HG02943 (cell line): ENCODE measurements around the gene CDK6.

Experiments used
- ATAC-seq: cut with Tn5 transposase; IDR thresholded peaks from one replicate; pipeline ENCODE4 v1.9.1; 2021; ENCODE audit warnings: mild to moderate bottlenecking, low read depth, moderate library complexity; ENCODE audit not compliant: unreplicated experiment

Gene CDK6

DNA sequence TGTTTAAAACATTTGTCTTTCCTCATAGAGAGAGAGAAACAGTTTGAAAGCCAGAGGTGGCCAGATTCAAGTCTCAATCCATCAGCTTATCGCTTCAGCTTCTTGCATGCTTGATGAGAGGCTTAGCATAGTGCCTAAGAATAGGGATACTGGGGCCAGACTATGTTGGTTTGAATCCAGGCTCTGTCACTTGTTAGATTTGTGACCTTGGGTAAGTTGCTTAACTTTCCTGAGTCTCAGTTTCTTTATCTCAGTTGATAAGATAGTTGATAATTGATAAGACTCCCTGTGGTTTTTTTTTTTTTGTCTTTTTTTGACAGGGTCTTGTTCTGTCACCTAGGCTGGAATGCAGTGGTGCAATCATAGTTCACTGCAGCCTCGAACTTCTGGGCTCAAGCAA is 12.1 kb upstream of the CDK6 start:
- no peak for ATAC-seq

DNA sequence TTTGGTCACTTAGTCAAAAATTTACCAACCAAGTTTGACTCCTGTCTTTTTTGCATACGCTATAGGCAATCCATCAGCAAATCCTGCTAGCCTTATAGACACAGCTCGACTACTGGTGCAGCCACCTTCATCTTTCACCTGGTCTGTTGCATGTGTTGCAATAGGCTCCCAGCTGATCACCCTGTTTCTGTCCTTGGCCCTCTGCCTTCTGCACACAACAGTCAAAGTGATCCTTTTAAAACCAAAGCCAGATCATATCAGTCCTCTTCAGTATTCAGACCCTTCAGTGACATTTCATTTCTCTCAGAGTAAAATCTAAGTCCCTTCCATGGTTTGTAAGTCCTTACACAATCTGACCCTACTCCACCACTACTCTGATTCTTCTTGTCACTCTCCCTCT is 10.9 kb upstream of the CDK6 start:
- ATAC-seq, result no peak

DNA sequence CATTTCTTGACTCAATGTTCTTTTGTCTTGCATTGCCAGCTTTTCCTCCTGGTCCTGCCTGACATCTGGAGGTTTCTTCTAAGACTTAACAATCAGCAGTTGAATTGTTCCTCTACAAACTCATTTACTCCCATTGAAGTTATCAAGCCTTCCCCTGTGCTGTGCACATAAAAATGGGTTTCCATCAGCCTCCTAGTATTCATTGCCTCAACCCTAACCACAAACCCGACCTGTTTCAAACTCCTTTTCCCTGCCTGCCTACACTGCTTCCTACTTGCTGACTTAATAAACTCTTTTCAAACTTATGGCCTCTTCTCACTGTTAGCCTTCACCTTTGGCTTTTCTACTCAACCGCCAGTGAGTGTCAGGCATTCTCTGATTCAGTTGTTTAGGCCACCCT is 9.4 kb upstream of the CDK6 start:
- no peak for ATAC-seq

DNA sequence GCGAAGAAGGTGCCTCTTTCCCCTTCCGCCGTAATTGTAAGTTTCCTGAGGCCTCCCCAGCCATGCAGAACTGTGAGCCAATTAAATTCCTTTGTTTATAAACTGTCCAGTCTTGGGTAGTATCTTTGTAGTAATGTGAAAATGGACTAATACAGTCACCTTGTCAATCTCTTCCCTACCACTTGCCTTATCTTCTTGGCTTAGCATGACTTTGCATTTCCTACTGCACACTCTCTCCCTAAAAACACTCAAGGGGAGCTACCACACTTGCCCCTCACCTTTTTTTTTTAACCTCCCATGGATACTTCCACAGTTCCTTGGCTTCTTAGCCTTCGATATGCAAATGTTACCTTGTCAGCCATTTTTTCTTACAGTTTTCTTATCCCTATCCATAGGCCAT is 7.4 kb upstream of the CDK6 start:
- ATAC-seq, result no peak

DNA sequence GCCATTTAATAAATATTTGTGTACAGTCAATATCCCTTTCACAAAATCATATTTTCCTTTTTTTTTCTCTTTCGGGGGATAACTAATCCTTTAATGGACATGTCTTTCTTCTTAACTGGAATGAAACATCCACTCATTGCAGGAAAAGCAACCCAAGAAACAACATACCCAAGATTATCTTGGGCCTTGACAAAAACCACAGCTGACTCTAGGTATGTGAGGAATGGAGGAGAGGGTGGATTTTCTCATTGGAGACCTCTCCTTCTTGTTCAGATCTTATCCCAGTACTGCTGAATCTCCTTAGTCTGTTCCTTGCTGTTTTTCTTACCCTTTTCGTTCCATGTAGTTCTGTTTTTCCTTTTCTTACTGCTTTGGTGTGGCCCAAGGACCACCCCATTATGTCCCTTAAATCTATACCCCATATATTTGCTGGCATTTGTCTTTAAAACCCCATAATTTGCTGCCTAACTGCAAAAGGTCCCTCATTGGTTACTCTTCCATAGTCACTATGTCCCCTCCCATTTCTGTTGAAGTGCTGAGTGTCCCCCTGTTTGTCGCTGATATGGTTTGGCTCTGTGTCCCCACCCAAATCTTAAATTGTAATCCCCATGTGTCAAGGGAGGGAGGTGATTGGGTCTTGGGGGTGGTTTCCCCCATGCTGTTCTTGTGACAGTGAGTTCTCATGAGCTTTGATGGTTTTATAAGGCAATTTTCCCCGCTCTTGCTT is 6.8 kb upstream of the CDK6 start:
- no peak for ATAC-seq

DNA sequence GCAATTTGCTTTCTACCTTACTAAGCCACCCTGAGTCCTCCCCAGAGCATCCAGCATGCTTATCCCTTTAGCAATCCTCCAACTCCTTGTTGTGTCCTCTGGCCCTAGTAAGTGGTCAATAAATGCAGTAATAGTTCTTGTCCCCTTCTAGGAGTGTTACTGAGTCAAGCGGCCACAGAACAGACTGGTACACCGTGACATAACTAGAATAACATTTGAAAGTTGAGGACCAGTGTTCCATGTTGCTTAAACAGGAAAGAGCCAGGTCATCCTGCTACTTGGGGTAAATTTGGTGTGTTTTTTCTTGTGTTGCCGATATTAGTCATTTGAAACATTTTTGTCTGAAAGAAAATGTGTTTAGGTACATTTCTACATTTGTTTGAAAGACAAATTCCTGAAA is 4.8 kb upstream of the CDK6 start:
- ATAC-seq, result no peak

DNA sequence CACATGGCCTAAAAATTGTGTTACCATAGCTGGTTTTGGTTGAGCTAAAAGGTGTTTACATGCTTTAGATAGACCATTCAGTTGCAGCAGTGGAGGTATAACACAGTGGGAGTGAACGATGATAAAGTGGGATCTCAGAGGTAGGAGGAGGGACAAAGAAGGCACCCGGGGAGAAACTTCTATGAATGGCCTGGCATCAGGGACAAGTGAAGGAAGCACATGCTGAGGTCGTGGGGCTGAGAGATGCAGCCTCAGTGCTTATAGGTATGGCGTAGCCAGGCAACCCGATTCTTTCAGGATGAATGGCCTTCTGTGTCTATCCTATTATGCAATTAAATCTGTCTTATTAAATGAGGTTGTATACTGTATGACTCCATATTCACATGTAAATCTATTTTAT is 3.9 kb upstream of the CDK6 start:
- no peak for ATAC-seq

DNA sequence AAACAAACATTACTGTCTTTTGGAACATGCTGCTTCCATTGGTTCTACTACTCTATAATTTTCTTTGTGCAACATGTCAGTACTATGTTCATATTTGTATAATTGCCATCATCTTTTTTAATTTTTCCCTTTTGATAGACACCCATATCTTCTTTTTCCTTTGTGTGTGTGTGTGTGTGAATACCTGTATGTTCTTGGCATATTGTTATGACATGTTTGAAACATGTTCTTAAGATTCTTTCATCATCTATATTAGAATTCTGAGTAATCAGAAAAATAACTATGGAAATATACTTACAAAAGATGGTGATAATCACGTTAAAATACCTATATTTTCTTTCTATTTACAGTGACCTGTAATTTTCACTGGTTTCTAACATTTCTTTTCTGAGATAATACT is 3.5 kb upstream of the CDK6 start:
- ATAC-seq, result no peak

DNA sequence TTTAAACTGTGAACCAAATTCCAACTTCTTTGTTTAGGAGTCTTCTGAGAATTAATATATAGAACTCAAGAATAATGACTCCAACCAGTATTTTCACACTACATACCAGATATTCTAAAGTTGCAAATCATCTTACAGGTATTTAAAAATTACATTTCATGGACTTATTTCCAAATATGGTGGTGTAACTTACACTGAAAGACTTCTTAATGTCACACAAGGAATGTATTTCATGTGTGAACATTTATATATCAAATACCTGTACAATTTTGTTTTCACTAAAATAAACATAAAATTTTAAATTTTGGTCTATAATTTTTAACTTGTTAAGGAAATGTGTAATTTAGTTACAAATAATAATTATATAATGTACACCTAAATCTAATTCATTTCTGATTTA is 2.6 kb upstream of the CDK6 start:
- ATAC-seq, result no peak

DNA sequence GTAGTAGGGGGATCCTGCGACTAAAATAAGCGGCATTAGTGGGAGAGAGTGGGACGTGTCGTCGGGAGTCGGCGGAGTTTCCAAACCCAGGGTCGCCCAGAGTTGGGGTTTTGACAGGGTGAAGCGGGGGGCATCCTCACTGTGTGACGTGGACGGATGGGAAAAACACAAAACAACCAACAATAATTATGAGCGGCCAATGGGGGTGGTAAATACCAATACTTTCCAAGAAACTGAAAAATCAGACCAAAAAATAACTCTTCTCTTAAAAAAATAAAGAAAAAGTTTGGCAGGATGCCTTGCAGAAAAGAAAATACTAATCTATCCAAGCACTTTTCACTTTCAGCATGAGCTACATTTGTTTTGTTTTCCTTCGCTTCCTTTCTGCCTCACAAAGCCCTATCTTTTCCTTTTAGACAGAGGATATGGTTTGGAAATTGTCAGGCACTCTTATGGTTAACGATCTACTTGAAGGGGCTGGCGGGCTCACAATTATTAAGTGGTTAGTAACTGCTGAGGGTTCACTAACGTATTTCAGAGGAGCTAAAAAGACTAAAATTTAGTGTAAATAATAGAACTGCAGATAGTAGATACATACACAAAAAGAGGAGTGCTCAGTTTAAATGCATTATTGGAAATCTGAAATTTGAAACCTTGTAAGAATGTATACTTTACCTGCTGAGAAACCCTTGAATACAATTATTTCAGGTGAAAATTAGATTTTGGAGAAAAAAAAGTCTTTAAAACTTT is 802 bp upstream of the CDK6 start:
- ATAC-seq, result no peak

DNA sequence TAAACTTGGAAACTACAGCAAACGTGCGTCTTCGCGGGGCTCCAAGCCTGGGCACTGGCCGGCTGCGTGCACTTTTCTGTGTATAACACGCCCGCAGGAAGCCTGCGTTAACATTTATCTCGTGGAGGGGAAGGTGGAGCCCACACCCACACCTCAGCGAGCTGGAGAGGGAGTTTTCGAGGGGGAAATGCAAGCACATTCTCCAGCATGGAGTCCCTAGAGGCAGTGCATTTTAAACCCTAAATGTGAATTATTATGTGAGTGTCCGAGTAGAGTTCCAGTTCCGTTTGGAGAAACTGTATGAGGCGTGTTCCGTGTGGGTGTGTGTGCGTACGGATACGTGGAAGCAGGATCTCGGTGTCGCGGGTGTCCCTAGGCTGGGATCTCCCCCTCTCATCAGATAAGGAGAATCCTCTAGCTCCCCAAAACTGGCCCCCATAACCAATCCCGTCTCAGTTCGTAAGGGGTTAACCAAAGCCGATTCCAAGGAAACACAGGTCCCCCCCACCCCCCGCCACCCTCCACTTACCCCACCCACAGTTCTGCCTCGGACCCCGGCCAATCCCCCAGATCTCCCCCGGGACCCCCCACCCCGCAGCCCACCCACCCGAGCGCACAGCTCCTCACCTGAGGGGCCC is 403 bp downstream of the CDK6 start:
- no peak for ATAC-seq

DNA sequence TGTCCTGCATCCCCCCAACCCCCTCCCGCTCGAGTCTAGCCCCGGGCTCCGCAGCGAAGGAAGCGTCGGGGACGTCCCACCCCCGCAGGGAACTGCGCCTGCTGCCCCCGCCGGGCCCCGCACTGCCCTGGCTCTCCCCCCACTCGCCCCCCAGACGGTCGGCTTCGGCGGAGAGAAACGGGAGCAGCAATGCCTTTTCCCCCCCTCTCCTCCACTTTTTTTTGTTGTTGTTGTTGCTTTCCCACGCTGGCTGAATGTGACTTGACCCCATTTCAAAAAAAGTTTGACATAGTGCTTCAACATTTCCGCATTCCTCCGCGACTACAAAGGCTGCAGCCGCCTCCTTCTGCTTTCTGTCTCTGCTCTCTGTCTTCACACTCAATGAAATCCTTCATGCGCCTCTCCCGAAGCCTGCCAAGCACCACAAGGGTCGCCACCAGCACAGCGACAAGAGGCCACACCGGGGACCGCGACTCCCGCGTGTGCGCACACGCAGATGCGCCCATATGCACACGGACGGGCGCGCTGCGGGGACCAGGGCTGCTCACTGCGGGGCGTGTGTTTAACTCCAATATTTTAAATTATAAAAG is 1.0 kb downstream of the CDK6 start:
- ATAC-seq, result no peak

DNA sequence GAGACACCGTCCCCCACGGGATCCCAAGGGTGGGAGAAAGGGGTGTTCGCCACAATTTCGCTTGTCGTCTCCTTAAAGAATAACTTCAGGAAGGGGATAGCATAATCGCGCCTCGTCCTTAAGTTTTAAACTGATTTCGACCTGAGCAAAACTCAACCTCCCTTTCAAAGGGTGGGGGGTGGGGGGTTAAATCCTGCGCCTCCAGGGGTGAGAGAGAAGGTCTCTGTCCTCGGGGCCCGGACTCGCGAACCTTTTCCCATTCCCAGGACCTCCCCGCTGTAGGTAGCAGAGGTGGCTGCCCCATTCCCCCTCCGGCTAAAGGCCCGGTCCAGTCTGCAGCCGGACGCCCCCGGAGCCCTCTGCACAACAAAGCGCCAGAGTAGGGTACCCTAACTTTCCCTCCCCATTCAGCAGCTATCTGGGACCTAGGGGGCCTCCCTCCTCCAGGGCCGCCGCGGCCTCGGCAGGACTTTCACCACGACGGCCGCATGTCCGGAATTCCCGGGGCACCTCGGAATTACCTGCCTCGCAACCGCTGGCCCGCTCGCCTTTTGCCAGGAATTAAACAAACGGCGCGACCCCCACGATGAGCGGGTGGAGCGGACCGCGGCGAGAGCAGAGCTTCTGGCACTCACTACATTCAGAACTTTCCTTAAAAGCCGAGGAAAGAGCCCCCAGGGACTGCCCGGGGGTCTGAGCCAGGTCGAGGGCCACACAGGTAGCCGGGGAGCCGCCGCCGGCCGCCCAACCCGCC is 1.7 kb downstream of the CDK6 start:
- no peak for ATAC-seq

DNA sequence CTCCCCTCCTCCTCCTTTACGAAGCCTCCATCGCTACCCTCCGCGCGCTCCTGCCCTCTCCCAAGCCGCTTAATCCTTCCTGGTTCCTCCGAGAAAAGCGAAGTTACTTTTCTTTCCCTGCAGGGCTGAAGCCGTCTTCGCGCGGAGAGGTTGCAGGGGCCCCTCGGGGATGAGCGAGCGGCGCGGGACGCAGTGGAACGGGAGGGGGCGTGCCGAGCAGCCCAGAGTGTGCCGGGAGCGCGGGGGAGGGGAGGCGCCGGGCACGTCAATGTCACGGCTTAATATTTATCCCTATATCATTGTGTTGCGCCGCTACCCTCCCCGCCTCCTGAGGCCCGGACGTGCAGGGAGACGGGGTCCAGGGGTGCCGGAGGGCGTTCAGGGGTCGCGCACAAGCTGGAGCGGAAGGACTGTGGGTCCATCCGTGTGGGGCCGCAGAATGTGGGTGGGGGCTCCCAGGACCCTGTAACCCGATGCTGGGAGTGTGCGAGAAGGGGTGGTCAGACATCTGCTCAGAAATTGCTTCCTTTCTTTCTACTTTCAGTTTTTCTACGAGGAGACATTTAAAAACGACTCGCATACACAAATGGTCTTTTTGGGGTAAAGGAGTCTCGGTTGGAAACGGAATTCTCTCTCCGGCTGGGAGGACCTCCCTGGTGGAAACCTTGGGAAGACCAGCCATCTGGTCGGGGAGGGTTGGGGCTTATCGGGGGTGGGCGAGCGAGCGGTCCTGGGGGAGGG is 2.4 kb downstream of the CDK6 start:
- ATAC-seq, result peak; percentile 49

DNA sequence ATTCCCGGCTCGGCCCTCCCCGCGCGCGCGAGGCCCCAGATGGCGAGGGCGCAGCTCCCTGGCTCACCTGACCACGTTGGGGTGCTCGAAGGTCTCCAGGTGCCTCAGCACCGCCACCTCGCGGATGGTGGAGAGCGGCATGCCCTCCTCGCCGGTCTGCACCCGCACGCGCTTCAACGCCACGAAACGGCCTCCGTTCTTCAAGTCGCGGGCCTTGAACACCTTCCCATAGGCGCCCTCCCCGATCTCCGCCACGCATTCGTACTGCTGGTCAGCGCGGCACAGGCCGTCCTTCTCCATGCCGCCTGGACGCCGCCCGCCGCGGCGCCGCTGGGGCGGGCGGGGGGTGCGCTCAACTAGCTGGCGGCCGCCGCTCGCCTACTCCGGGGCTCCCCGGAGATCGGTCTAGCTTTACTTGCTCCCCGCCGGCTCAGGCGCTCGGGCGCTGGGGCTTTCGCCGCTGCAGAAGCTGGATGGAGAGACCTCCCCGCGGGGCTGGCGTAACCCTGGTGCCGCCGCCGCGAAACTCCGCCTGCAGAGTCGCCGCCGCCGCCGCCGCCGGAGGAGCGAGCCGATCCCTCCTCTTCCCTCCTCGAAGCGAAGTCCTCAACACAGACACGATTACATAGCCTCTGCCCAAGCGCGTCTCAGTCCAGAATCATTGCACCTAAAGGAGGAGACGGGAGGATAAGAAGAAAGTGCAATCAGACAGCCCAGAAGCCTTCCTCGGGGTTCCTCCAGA is 3.2 kb downstream of the CDK6 start:
- ATAC-seq, result peak; percentile 55

DNA sequence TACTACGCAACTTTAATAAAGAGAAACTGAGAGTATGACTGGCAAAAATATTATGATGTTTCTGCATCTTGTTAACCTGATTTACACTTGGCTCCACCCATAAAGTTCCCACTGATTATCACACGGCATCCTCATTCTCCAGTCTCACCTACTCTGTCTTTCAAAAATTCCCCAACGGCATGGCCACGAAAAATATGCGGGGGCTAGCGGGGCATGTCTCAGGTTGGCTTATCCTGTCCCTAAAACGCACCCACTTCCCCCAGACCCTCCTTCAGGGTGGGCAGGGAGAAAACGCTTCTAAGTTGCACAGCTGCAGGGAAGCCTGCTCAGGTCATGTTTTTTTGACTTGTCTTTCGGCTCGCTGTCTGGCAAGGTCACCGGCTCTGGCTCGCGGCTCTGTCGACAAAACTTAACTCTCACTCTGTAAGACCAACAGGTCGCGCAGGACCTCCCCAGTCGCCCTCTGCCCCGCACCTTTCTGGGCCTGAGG is 3.8 kb downstream of the CDK6 start:
- peak; percentile 0 for ATAC-seq

DNA sequence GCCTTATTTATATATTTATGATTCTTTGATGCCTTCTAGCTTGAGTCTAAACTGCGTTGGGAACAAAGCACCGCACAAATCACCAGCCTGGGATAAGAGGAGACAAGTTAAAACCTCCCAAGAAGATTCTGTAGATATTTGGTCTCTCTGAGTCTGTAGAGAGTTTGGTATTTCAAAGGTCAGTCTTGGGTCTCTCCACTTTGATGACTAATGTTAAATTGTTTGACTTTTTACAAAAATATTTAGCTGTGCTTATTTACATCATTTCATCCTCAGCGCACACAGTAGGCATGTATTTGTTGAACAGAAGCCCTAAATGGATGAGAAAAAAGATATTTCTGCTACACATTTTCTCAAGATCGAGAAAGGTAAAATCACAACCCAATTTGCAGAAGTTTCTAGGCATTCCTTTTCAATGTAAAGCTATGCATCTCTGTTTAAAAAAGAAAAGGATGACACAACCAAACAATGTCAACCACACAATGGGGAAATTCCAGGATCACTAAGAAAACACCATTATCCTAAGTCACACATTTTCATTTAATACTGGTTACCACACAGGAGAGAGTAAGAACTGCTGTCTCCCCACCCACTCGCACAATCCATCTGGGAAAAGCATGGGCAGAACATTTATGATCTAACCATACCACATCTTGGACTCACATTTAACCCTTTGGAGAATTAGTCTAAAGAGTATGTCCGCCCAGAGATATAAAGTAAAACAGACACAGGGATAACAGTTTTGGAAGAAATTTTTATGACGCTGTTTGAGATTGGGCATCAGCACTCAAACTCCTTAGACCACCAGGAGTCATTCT is 4.4 kb downstream of the CDK6 start:
- ATAC-seq, result no peak

DNA sequence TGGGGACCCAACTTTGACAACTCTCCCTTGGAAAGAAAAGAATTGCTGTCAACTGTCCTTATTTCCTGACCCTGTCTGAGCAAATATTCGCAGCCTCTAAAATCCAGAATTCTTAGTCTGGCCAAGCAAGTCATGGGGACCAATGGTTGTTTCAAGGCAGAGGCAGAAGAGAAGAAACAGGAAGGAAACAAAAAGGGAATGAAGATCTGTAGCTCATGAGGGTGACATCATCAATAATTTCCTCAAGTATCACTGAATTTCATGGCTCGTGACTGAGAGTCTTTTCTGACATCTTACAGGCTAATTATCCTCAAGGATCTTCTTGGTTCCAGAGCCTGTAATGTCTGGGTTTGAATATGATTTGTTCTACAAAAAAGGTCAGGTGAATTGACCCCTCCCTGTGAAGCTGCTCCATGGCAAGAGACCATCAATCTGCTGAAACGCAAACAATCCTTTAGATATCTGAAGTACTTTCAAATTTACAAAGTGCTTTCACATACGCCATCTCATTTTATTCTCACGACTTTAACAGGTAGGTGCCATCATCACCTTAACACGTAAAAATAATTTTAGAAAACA is 5.8 kb downstream of the CDK6 start:
- ATAC-seq, result no peak
